GM10266 (cell line): ENCODE measurements around the gene PDXP.

Source experiments
- DNase-seq: peaks from one replicate; pipeline ENCODE4 v3.0.0; 2012; ENCODE audit errors: extremely low spot score
- CTCF ChIP-seq: IDR thresholded peaks from 2 replicates; pipeline ENCODE4 v1.5.1; 2012; ENCODE audit warnings: mild to moderate bottlenecking, low read depth; ENCODE audit not compliant: control insufficient read depth, insufficient read depth; ENCODE audit errors: missing control alignments

PDXP gene

GRCh38 chr22:37696657-37697537, 38.4 kb downstream of the PDXP start, which contains the start of gene TRIOBP:
TSS of gene TRIOBP (plus strand) at chr22:37697048. CDS start at chr22:37701366, 4,318 bp downstream.
- DNase-seq = peak; percentile 73
- TF ChIP-seq CTCF = peak; percentile 28

GRCh38 chr22:37697538-37697835, 39.0 kb downstream of the PDXP start:
- TF ChIP-seq CTCF = no peak
- no peak for DNase-seq

GRCh38 chr22:37701141-37701786, 42.7 kb downstream of the PDXP start:
- TF ChIP-seq CTCF = no peak
- no peak for DNase-seq

- DNase-seq = no peak
- TF ChIP-seq CTCF = no peak
These were observed 45.4 kb downstream of the PDXP start for GRCh38 chr22:37703906-37704305.

- TF ChIP-seq CTCF = no peak
- no peak for DNase-seq
These were observed 46.1 kb downstream of the PDXP start for GRCh38 chr22:37704645-37705044.

- TF ChIP-seq CTCF = no peak
- no peak for DNase-seq
These were observed 46.7 kb downstream of the PDXP start for GRCh38 chr22:37705205-37705604.
